GM12874 (cell line): ENCODE results near the gene C2CD3.

Experiments used
- CTCF ChIP-seq: IDR thresholded peaks from 2 replicates; pipeline ENCODE4 v1.5.1; 2011; ENCODE audit warnings: low read depth, mild to moderate bottlenecking, control low read depth, low read length, moderate library complexity; ENCODE audit not compliant: insufficient read depth

The C2CD3 gene

DNA sequence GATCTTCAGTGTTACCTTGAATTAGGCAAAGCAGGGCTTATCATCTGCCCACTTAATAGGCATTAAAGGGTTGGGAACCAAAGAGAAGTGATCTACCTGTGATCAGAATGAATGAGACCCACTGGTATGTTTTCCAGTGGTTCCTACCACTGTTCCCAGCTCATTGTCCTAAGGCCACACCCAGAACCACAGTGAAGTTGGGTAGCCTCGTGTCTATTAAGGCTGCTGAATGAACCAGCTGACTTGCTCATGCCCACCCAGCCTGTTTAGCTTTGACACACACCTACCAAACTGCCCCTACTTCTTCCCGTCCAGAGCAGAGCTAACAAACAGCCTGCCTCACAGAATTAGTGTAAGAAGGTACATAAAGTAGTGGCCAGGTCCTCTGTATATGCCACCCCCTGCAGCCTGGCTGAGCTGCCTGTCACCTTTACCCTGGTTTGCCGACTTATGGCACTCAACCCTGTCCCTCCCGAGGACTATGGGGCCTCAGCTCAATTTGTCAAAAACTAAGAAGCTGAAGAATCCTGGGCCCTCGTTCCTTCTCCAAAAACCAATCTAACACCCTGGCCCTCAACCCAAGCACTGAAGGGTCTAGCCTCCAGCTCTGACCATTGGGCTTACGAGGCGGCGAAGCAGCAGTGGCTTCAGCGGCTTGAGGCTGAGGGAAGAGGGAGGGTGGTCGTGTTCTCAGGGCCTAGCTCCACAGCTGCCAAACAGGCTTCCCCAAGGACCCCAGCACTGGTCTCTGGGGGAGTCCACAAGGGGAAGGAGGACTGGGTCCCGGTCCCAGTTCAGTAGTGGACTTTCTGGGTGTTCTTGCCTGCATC lies 198.0 kb downstream of the C2CD3 start:
- TF ChIP-seq CTCF, result no peak

- no peak for TF ChIP-seq CTCF
These were observed 198.6 kb downstream of the C2CD3 start for GRCh38 chr11:73972187-73972586.

DNA sequence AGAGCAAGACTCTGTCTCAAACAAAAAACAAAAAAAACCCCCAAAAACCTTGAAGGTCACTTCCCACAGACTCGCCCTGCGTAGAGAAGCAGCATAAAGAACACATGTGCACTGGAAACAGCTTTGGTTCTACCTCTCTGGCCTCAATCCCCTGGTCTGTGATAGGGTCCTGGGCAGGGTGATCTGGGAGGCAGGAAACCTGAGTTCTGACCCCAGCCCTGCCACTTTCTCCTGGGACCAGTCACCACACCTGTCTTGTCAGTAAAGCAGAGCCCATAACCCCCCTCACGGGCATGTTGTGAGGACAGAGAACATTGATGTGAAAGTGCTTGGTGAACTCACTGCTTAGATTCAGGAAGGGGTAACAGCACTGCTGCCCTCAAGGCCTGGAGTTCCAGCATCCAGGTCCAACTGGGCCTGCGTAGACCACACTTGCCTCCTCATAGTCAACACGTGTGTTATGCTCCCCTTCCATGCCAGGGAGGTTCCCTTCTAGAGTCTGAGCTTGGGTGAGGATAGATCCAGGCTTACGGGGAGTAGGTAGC lies 199.6 kb downstream of the C2CD3 start:
- no peak for TF ChIP-seq CTCF

DNA sequence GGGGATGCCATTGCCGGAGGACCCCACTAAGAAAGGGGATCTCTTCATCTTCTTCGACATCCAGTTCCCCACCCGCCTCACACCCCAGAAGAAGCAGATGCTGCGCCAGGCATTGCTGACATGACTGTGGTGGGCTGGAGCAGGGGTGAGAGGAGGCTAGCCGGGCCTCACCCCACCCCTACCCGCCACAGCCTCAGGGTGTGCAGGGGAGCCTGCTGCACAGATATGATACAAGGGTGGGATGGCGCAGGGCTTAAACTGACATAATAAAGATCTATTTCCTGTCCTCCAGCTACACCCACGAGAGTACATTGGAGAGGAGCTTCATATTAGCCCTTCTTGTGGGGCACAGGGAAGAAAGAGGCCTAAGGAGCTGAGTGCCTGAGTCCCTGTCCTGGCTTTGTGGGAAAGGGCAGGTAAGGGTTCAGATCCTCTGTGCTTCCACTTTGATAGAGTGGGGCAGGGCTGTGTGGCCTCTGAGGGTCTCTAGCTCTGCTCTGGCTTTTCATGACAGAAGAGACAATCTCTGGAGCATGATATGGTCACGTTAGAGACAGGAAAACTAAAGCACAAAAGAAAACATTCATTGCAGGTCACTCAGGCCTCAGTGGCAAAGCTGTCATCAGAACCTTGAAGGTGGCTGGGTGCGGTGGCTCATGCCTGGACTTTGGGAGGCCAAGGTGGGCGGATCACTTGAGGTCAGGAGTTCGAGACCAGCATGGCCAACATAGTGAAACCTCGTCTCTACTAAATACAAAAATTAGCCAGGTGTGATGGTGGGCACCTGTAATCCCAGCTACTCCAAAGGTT lies 200.6 kb downstream of the C2CD3 start:
- no peak for TF ChIP-seq CTCF

GRCh38 chr11:73969091-73969490 lies 201.7 kb downstream of the C2CD3 start:
- no peak for TF ChIP-seq CTCF

GRCh38 chr11:73968356-73968966 lies 202.3 kb downstream of the C2CD3 start:
- no peak for TF ChIP-seq CTCF

DNA sequence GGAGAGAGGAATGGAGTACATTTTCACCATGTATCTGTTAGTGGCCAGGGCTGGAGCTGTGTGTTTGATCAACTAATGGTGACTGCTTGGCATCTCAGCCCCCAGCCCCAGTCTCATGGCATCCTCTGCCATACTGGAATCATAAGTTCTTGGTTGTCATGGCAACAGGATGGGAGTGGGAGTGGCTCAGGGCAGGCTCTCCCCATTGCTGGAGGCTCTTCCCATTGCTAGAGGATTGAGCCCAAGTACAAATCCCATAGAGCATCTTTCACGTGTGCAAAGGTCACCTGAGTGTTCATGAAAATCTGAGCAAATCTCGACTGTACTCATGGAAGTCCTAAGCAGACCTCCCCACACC lies 205.1 kb downstream of the C2CD3 start:
- no peak for TF ChIP-seq CTCF
